ENCODE data around the gene TEC. TPM values are rescaled to one million over a fixed set of nuclear protein-coding genes. Genes with fewer than 3 reads are reported as not detected.

TEC gene
- total RNA-seq, 1 donor from 2014 or later = 0.21 TPM

- Mint-ChIP-seq H3K4me3 (no peak overlapping the region), H3K9me3 (no peaks in the 10 kb centered on the region), H3K4me1 (no peaks in the 10 kb centered on the region), H3K36me3 (ENCODE audit: low read depth) (no peaks in the 10 kb centered on the region), H3K27me3 (ENCODE audit: low read depth) (no peaks in the 10 kb centered on the region), H3K27ac (ENCODE audit: unreplicated experiment) (no peak overlapping the region)
- no peak for TF ChIP-seq CTCF (conservative IDR thresholded peaks at IDR 0.05)
- DNase-seq (ENCODE audit: low read depth, low spot score) = no peak
Observed at GRCh38 chr4:48258845-48259397, 10.7 kb downstream of the TEC start.

DNA sequence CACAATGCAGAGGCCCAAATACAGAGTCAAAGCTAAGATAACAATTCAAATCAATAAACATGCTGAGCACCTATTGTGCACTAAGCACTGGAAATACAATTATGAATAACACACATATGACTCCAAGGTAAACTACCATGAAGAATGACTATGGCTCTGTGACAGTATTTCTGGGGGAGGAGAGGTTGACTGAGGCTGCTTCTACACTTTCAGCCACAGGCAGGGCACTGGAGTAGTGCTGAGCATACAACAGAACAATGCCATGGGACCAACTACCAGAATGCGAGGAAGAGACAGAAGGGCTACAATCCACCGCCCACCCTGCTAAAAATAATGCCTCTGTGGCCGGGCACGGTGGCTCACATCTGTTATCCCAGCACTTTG is 13.7 kb downstream of the TEC start:
- Mint-ChIP-seq H3K27ac (ENCODE audit: unreplicated experiment) (no peak overlapping the region), H3K27me3 (ENCODE audit: low read depth) (peaks cover 9% of the 10 kb centered on the region), H3K4me1 (no peaks in the 10 kb centered on the region), H3K4me3 (no peak overlapping the region), H3K9me3 (no peaks in the 10 kb centered on the region), H3K36me3 (ENCODE audit: low read depth) (no peaks in the 10 kb centered on the region)
- no peak for DNase-seq (ENCODE audit: low read depth, low spot score)
- TF ChIP-seq CTCF (conservative IDR thresholded peaks at IDR 0.05) = no peak

DNA sequence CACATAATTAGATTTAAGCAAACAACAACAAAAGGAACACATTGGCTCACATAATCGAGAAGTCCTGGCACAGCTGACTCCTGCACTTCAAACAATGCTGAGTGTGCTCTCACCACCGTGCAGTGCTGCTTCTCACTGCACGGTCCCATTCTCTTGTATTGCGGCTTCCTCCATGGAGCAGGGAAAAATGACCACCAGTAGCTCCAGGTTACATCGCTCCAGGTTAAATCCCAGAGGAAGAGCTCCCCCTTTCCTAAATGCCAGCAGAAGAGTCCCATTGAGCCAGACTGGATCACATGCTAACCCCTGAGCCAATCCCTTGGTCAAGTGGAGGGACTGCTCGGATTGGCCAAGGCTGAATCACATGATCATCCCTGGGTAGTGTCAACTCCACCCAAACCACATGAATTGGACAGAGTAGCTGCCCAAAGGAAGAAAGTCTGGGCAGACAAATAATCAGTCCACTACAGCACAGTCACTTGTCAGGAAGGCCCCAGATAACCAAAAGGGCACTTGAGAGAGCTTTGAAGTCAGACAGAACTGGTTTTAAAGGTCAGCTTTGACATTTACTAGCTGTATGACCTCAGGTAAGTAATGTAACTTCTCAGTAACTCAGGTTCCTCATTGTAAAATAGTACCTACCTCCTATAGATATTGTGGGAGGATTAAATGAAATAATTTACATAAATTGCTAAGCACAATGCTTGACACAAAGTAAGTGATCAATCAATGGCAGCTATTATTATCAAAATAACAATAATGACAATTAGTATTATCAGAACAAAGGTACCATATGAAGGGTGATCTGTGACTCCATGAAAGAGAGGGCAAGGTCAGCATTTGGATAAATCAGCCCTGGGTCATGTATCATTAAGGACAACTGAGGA is 14.3 kb downstream of the TEC start:
- Mint-ChIP-seq H3K4me1 (no peaks in the 10 kb centered on the region), H3K27ac (ENCODE audit: unreplicated experiment) (no peak overlapping the region), H3K27me3 (ENCODE audit: low read depth) (peaks cover 9% of the 10 kb centered on the region), H3K4me3 (no peak overlapping the region), H3K36me3 (ENCODE audit: low read depth) (no peaks in the 10 kb centered on the region), H3K9me3 (no peaks in the 10 kb centered on the region)
- no peak for TF ChIP-seq CTCF (conservative IDR thresholded peaks at IDR 0.05)
- no peak for DNase-seq (ENCODE audit: low read depth, low spot score)

DNA sequence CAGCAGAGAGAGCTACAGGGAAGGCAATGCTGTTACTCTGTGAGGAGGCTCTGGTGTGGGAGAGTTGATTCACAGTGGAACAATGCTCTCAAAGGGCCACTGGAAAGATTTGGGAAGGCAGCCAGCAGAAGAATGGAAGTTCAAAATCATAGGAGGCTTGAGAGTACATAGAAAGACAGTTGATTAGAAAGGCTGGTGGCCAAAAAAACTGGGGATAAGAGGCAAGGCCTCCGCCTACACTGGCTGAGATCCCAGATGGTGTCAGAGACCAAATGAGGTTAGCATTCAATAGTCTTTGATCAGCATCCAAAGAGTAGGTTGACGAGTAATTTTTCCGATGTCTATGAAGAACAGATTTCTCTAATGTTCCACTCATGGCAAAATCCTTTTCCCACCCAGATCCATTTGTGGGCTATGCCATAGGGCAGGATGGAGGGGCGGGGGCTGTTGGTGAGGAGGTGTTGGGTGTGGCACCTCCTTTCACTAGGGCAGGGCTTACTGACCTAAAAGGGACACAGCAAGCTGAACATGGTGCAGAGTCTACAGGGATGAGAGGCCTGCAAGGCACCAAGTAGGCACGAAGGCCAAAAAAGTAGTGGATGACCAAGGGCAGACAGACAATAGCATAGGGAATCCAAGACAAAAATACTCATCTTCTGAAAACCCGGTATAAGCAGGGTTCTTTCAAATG is 15.1 kb downstream of the TEC start:
- TF ChIP-seq CTCF (conservative IDR thresholded peaks at IDR 0.05) = no peak
- no peak overlapping the region for H3K27ac Mint-ChIP-seq (ENCODE audit: unreplicated experiment)
- no peak for DNase-seq (ENCODE audit: low read depth, low spot score)
- peaks cover 9% of the 10 kb centered on the region for H3K27me3 Mint-ChIP-seq (ENCODE audit: low read depth)
- no peaks in the 10 kb centered on the region for H3K9me3 Mint-ChIP-seq
- no peak overlapping the region for H3K4me3 Mint-ChIP-seq
- no peaks in the 10 kb centered on the region for H3K4me1 Mint-ChIP-seq
- H3K36me3 Mint-ChIP-seq (ENCODE audit: low read depth) = no peaks in the 10 kb centered on the region

DNA sequence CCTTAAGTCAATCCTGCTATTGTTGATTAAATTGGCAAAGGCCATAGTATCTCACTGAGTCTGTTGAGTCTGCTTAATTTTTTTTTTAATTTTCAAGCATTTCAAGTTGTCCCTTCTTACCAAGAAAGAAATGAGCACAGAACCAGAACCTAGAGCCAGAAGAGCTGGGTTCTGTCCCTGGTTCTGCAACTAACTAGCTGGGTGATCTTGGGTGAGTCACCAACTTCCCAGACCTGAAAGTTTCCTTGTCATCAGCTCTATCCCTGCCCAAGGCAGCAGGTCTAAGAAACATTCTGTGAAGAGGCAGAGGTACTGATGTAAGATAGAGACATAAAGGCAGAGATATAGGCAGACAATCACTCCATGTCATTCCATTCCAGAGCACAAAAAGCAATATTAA is 17.3 kb downstream of the TEC start:
- Mint-ChIP-seq H3K4me1 (no peaks in the 10 kb centered on the region), H3K9me3 (no peaks in the 10 kb centered on the region), H3K27ac (ENCODE audit: unreplicated experiment) (no peak overlapping the region), H3K27me3 (ENCODE audit: low read depth) (peaks cover 9% of the 10 kb centered on the region), H3K4me3 (no peak overlapping the region), H3K36me3 (ENCODE audit: low read depth) (no peaks in the 10 kb centered on the region)
- no peak for TF ChIP-seq CTCF (conservative IDR thresholded peaks at IDR 0.05)
- no peak for DNase-seq (ENCODE audit: low read depth, low spot score)

All from neural crest cell (in vitro differentiated cells).